SK-N-SH (cell line): ENCODE results near the gene NOTCH1. TPM values are rescaled to one million over a fixed set of nuclear protein-coding genes. Genes with fewer than 3 reads are reported as not detected.

Experiments
- CTCF ChIA-PET: fragments of 300-600, 350-600 bp; formaldehyde crosslinking; extraction: SDS; loops from one replicate; lab custom pipeline; 2021; lab: Yijun Ruan, JAX
- POLR2A ChIA-PET: fragments of 350-600 bp; sonication (Branson Sonifier 250); formaldehyde crosslinking; extraction: SDS; loops from one replicate; lab custom pipeline; 2020; ENCODE audit warnings: antibody characterized with exemption, inconsistent platforms; lab: Yijun Ruan, JAX
- DNase-seq: peaks from one replicate; pipeline ENCODE4 v3.0.0; 2012
- H2AFZ ChIP-seq: fragments of 200-600 bp; sonication (generic); 2 replicates; pipeline ENCODE4 v1.8.1; 2016; ENCODE audit warnings: antibody characterized with exemption, mild to moderate bottlenecking, low read depth
- H3F3A ChIP-seq: fragments of 200-600 bp; sonication (generic); replicated peaks from 2 replicates; pipeline ENCODE3; 2016; ENCODE audit warnings: antibody characterized with exemption, mild to moderate bottlenecking; ENCODE audit not compliant: insufficient read depth
- H3K27ac ChIP-seq, 2 experiments: fragments of 200-500 bp in 1 of 2; fragments of 200-600 bp in 1 of 2; sonication (Bioruptor generic) in 1 of 2; sonication (generic), shearing (Covaris generic) in 1 of 2; 2 replicates each; pipeline versions ENCODE4 v1.5.1 to v1.6.1; 2014 to 2016; ENCODE audit warnings: low read depth in 2 of 2, inconsistent platforms in 1 of 2, low read length in 1 of 2, mild to moderate bottlenecking in 1 of 2, mixed read lengths in 1 of 2
- H3K27me3 ChIP-seq: fragments of 200-600 bp; sonication (generic), shearing (Covaris generic); 2 replicates; pipeline ENCODE4 v1.6.1; 2016; ENCODE audit warnings: mixed run types; ENCODE audit not compliant: insufficient read depth
- H3K36me3 ChIP-seq, 2 experiments: fragments of 200-500 bp in 1 of 2; fragments of 200-600 bp in 1 of 2; sonication (Bioruptor generic) in 1 of 2; sonication (generic) in 1 of 2; replicated peaks in 1 of 2; 2 replicates each; pipeline versions ENCODE3 to v1.5.1; 2014 to 2016; ENCODE audit warnings: low read length in 1 of 2, mild to moderate bottlenecking in 1 of 2; ENCODE audit not compliant: insufficient read depth in 2 of 2, control insufficient read depth in 1 of 2
- H3K4me1 ChIP-seq, 2 experiments: fragments of 200-500 bp in 1 of 2; fragments of 200-600 bp in 1 of 2; sonication (Bioruptor generic) in 1 of 2; sonication (generic), shearing (Covaris generic) in 1 of 2; 2 replicates each; pipeline versions ENCODE4 v1.5.1 to v1.6.1; 2014 to 2016; ENCODE audit warnings: low read depth in 1 of 2, low read length in 1 of 2, mixed run types in 1 of 2; ENCODE audit not compliant: insufficient read depth in 2 of 2, control insufficient read depth in 1 of 2
- H3K4me2 ChIP-seq: fragments of 200-600 bp; sonication (generic), shearing (Covaris generic); 2 replicates; pipeline ENCODE4 v1.6.1; 2017; ENCODE audit warnings: mixed run types
- H3K4me3 ChIP-seq, 2 experiments: fragments of 200-500 bp in 1 of 2; fragments of 200-600 bp in 1 of 2; sonication (Bioruptor generic) in 1 of 2; sonication (generic), shearing (Covaris generic) in 1 of 2; 2 replicates each; pipeline versions ENCODE4 v1.5.1 to v1.8.1; 2014 to 2016; ENCODE audit warnings: low read depth in 2 of 2, inconsistent platforms in 1 of 2, low read length in 1 of 2, mild to moderate bottlenecking in 1 of 2, mixed read lengths in 1 of 2, moderate library complexity in 1 of 2
- H3K79me2 ChIP-seq: fragments of 200-600 bp; sonication (generic); 2 replicates; pipeline ENCODE4 v1.8.1; 2017; ENCODE audit warnings: mild to moderate bottlenecking; ENCODE audit not compliant: insufficient read depth
- H3K9ac ChIP-seq: fragments of 200-600 bp; sonication (generic); 2 replicates; pipeline ENCODE4 v1.6.1; 2017; ENCODE audit warnings: mixed run types
- H3K9me2 ChIP-seq: fragments of 200-600 bp; sonication (generic); 2 replicates; pipeline ENCODE4 v1.6.1; 2017; ENCODE audit warnings: mixed run types
- H3K9me3 ChIP-seq: fragments of 200-600 bp; sonication (generic); 2 replicates; pipeline ENCODE4 v1.6.1; 2017; ENCODE audit warnings: mixed run types, mild to moderate bottlenecking, moderate library complexity
- H4K20me1 ChIP-seq: fragments of 200-600 bp; sonication (generic); 2 replicates; pipeline ENCODE4 v1.6.1; 2017; ENCODE audit warnings: mild to moderate bottlenecking, mixed run types; ENCODE audit not compliant: insufficient read depth
- CTCF ChIP-seq: fragments of 200-600 bp; sonication (generic); IDR thresholded peaks from 2 replicates; pipeline ENCODE4 v1.6.1; 2017; ENCODE audit warnings: antibody characterized with exemption, mild to moderate bottlenecking, moderate library complexity
- ELF1 ChIP-seq: IDR thresholded peaks from 2 replicates; pipeline ENCODE4 v1.4.0; 2012
- EP300 ChIP-seq, 2 experiments: IDR thresholded peaks; 2 replicates each; pipeline versions ENCODE4 v1.4.0 to v1.6.1; 2012; ENCODE audit warnings: borderline replicate concordance in 1 of 2, low read depth in 1 of 2, low read length in 1 of 2
- FOXJ3 ChIP-seq: sonication (generic); formaldehyde crosslinking; IDR thresholded peaks from 2 replicates; pipeline ENCODE4 v1.5.1; 2020; ENCODE audit warnings: mild to moderate bottlenecking, missing genetic modification reagents
- FOXM1 ChIP-seq: IDR thresholded peaks from 2 replicates; pipeline ENCODE4 v1.4.0; 2012; ENCODE audit warnings: low read depth, mild to moderate bottlenecking
- GATA2 ChIP-seq: sonication (generic); formaldehyde crosslinking; IDR thresholded peaks from 2 replicates; pipeline ENCODE4 v1.5.0; 2020; ENCODE audit warnings: mild to moderate bottlenecking, missing genetic modification reagents
- MAX ChIP-seq: IDR thresholded peaks from 2 replicates; pipeline ENCODE4 v1.4.0; 2012; ENCODE audit warnings: low read depth
- MEF2A ChIP-seq: IDR thresholded peaks from 2 replicates; pipeline ENCODE4 v1.4.0; 2012; ENCODE audit warnings: low read depth, borderline replicate concordance
- MXI1 ChIP-seq: IDR thresholded peaks from 2 replicates; pipeline ENCODE4 v1.6.1; 2012; ENCODE audit warnings: mild to moderate bottlenecking, low read depth, low read length, improper control_type of control experiment
- NFIC ChIP-seq: IDR thresholded peaks from 2 replicates; pipeline ENCODE4 v1.4.0; 2012; ENCODE audit warnings: borderline replicate concordance
- NRF1 ChIP-seq: IDR thresholded peaks from 2 replicates; pipeline ENCODE4 v1.6.1; 2012; ENCODE audit warnings: low read depth, mild to moderate bottlenecking, low read length
- PBX3 ChIP-seq: IDR thresholded peaks from 2 replicates; pipeline ENCODE4; 2012
- POLR2AphosphoS5 ChIP-seq: IDR thresholded peaks from 2 replicates; pipeline ENCODE4 v1.6.1; 2012; ENCODE audit warnings: low read depth, low read length
- SIN3A ChIP-seq: IDR thresholded peaks from 2 replicates; pipeline ENCODE4 v1.6.1; 2012; ENCODE audit warnings: low read depth, mild to moderate bottlenecking, low read length, moderate library complexity, borderline replicate concordance
- SMC3 ChIP-seq: IDR thresholded peaks from 2 replicates; pipeline ENCODE4 v1.6.1; 2012; ENCODE audit warnings: low read depth, low read length, improper control_type of control experiment
- TAF1 ChIP-seq: IDR thresholded peaks from 2 replicates; pipeline ENCODE4 v1.6.1; 2012; ENCODE audit warnings: low read depth, mild to moderate bottlenecking, low read length, moderate library complexity, borderline replicate concordance
- USF1 ChIP-seq: IDR thresholded peaks from 2 replicates; pipeline ENCODE4 v1.4.0; 2012; ENCODE audit warnings: low read depth, borderline replicate concordance
- USF2 ChIP-seq: fragments of 150-350 bp; IDR thresholded peaks from 2 replicates; pipeline ENCODE4 v1.6.1; 2017; ENCODE audit warnings: antibody characterized with exemption, low read length, low read depth, borderline replicate concordance
- WGBS: methylation state at CpG from one replicate; pipeline ENCODE4 v1.1.6; 2017; ENCODE audit warnings: low lambda C conversion rate; 5-methylcytosine and 5-hydroxymethylcytosine counted together
- polyA plus RNA-seq, 3 experiments: library from polyadenylated mRNA; depleted of rRNA; stranded (reverse); fragments of >200 nt; gene quantifications; 2 replicates each; pipeline ENCODE4 v1.2.3, GENCODE V29; 2012

NOTCH1 gene
- polyA plus RNA-seq, 1 of the 3 experiments (the other 2 are of a cell fraction), result 6.6 TPM

- Histone ChIP-seq H3K9me3 (no peaks in the 10 kb centered on the region), H3K27me3 (no peaks in the 10 kb centered on the region), H3F3A (peaks cover 4% of the 10 kb centered on the region), H3K4me3 (peak overlapping the region; percentile 84 to 94), H3K79me2 (peaks cover 62% of the 10 kb centered on the region), H3K36me3 (peaks cover 15 to 22% of the 10 kb centered on the region in 2 experiments), H4K20me1 (peaks cover 55% of the 10 kb centered on the region), H2AFZ (no peak overlapping the region), H3K4me2 (peak overlapping the region; percentile 96), H3K9ac (peak overlapping the region; percentile 95), H3K4me1 (peaks cover 0 to 22% of the 10 kb centered on the region in 2 experiments; a peak in 2 of 4 replicates), H3K27ac (peak overlapping the region in 1 of 2 experiments; percentile 94; a peak in 1 of 4 replicates), H3K9me2 (no peaks in the 10 kb centered on the region)
- WGBS, result 34% methylated on average over 5 of the region's 5 CpGs
- no peak for DNase-seq
- TF ChIP-seq FOXM1 (no peak), SIN3A (no peak), MAX (no peak), POLR2AphosphoS5 (no peak), SMC3 (no peak), EP300 (IDR thresholded peaks at IDR 0.05; ENCODE audit: borderline replicate concordance in 1 of 2, low read depth in 1 of 2, low read length in 1 of 2) (no peak), USF2 (no peak), PBX3 (no peak), NRF1 (no peak), NFIC (no peak), USF1 (no peak), ELF1 (no peak), FOXJ3 (no peak)
- POLR2A ChIA-PET, result no interaction called here
- CTCF ChIA-PET, result interaction anchor here (1.5 kb wide), 1 partner anchor 150 kb away, joined by 5 read pairs; no protein-coding TSS in a partner anchor
Measured at GRCh38 chr9:136481558-136481957, 64.3 kb downstream of the NOTCH1 start.

- POLR2A ChIA-PET, result no interaction called here
- TF ChIP-seq SMC3 (no peak), GATA2 (no peak), TAF1 (no peak), SIN3A (no peak), MEF2A (no peak), CTCF (no peak), POLR2AphosphoS5 (no peak), ELF1 (no peak), MXI1 (no peak)
Measured at GRCh38 chr9:136476369-136477150, 69.3 kb downstream of the NOTCH1 start.

More at GRCh38 chr9:136476369-136477150, 69.3 kb downstream of the NOTCH1 start:
- Histone ChIP-seq H3K4me2 (no peak overlapping the region), H3K36me3 (peaks cover 55 to 64% of the 10 kb centered on the region in 2 experiments), H3K27ac (no peak overlapping the region), H3K9ac (no peak overlapping the region), H3K9me3 (no peaks in the 10 kb centered on the region), H2AFZ (no peak overlapping the region), H3K79me2 (peaks cover 99% of the 10 kb centered on the region), H3K4me3 (no peak overlapping the region), H3F3A (no peaks in the 10 kb centered on the region), H3K27me3 (no peaks in the 10 kb centered on the region), H3K9me2 (no peaks in the 10 kb centered on the region), H3K4me1 (peaks cover 0 to 2% of the 10 kb centered on the region in 2 experiments; a peak in 2 of 4 replicates), H4K20me1 (peaks cover 100% of the 10 kb centered on the region)
- CTCF ChIA-PET, result interaction anchor here (0.8 to 2.4 kb wide), 3 partner anchors 8 to 36 kb away, joined by 3 to 7 read pairs (median 4); partner anchors contain the start of gene INPP5E
- no peak for DNase-seq
- 94% methylated on average over 16 of the region's 25 CpGs for WGBS
